GM12865 (cell line): ENCODE results near the gene P3H2.
"Not testable (repeated sequence)": the region's sequence is repeated elsewhere in the genome, so short reads cannot be mapped to it uniquely, and the experiment has no call there.

ENCODE experiments used
- DNase-seq: peaks from one replicate; pipeline ENCODE4 v3.0.0; 2010; ENCODE audit warnings: low read depth
- H3K4me3 ChIP-seq: 2 replicates; pipeline ENCODE4 v1.5.1; 2011; ENCODE audit warnings: mild to moderate bottlenecking, low read depth, low read length, control low read depth
- CTCF ChIP-seq: IDR thresholded peaks from 2 replicates; pipeline ENCODE4 v1.5.1; 2011; ENCODE audit warnings: low read length, control low read depth, low read depth, inconsistent platforms; ENCODE audit not compliant: insufficient read depth; ENCODE audit errors: missing control alignments

Gene P3H2

GRCh38 chr3:190159902-190160435 is 39.3 kb upstream of the P3H2 start:
- H3K4me3 ChIP-seq, result no peak overlapping the region
- no peak for DNase-seq
- TF ChIP-seq CTCF, result no peak

- TF ChIP-seq CTCF, result no peak
- no peak overlapping the region for H3K4me3 ChIP-seq
- no peak for DNase-seq
Measured at GRCh38 chr3:190158261-190158660, 37.6 kb upstream of the P3H2 start.

GRCh38 chr3:190155752-190156151 is 35.1 kb upstream of the P3H2 start:
- TF ChIP-seq CTCF, result no peak
- no peak for DNase-seq
- H3K4me3 ChIP-seq, result no peak overlapping the region

GRCh38 chr3:190150681-190151080 is 30.0 kb upstream of the P3H2 start:
- no peak for DNase-seq
- no peak overlapping the region for H3K4me3 ChIP-seq
- TF ChIP-seq CTCF, result no peak

GRCh38 chr3:190149830-190150619 is 29.3 kb upstream of the P3H2 start:
- DNase-seq, result not testable (repeated sequence)

GRCh38 chr3:190144793-190145192 is 24.1 kb upstream of the P3H2 start:
- H3K4me3 ChIP-seq, DNase-seq: not testable (repeated sequence)

More at GRCh38 chr3:190149830-190150619, 29.3 kb upstream of the P3H2 start:
- not testable (repeated sequence) for H3K4me3 ChIP-seq

GRCh38 chr3:190142041-190142440 is 21.3 kb upstream of the P3H2 start:
- TF ChIP-seq CTCF, result no peak
- H3K4me3 ChIP-seq, result no peak overlapping the region
- DNase-seq, result no peak

GRCh38 chr3:190139365-190139764 is 18.7 kb upstream of the P3H2 start:
- no peak for DNase-seq
- TF ChIP-seq CTCF, result no peak
- no peak overlapping the region for H3K4me3 ChIP-seq
